HepG2 (cell line): Measurements from ENCODE around the gene CDCP2. TPM values are rescaled to one million over a fixed set of nuclear protein-coding genes. Genes with fewer than 3 reads are reported as not detected.

ENCODE experiments used
- GATA4 ChIP-seq: sonication (generic); IDR thresholded peaks from 2 replicates; pipeline ENCODE4 v1.6.1; 2016; ENCODE audit warnings: antibody characterized with exemption, low read depth, borderline replicate concordance
- MXD4 ChIP-seq: IDR thresholded peaks from 2 replicates; pipeline ENCODE4 v1.6.1; 2016; ENCODE audit warnings: mild to moderate bottlenecking, missing biosample characterization, missing genetic modification reagents
- NONO ChIP-seq, 2 experiments: fragments of 450-650 bp in 1 of 2; sonication (generic) in 1 of 2; formaldehyde crosslinking in 1 of 2; IDR thresholded peaks in 1 of 2; conservative IDR thresholded peaks in 1 of 2; 2 replicates each; pipeline versions ENCODE4 v1.6.1 to v1.8.0; 2017 to 2022; ENCODE audit warnings: mild to moderate bottlenecking in 1 of 2, missing genetic modification reagents in 1 of 2, moderate library complexity in 1 of 2
- SALL2 ChIP-seq: sonication (generic); formaldehyde crosslinking; IDR thresholded peaks from 2 replicates; pipeline ENCODE4 v1.8.1; 2023; ENCODE audit warnings: mild to moderate bottlenecking, missing genetic modification reagents, inconsistent platforms
- TP53 ChIP-seq: sonication (generic); formaldehyde crosslinking; conservative IDR thresholded peaks from 2 replicates; pipeline ENCODE4 v1.4.0; 2020; ENCODE audit warnings: missing genetic modification reagents
- ZBTB8A ChIP-seq: sonication (generic); formaldehyde crosslinking; IDR thresholded peaks from 2 replicates; pipeline ENCODE4 v1.4.0; 2020; ENCODE audit warnings: mild to moderate bottlenecking, low read depth, missing genetic modification reagents, borderline replicate concordance
- ZNF607 ChIP-seq: sonication (generic); formaldehyde crosslinking; IDR thresholded peaks from 2 replicates; pipeline ENCODE4 v1.5.1; 2020; ENCODE audit warnings: missing genetic modification reagents, mild to moderate bottlenecking, borderline replicate concordance
- ZNF629 ChIP-seq: sonication (generic); formaldehyde crosslinking; conservative IDR thresholded peaks from 2 replicates; pipeline ENCODE4 v1.5.0; 2020; ENCODE audit warnings: missing genetic modification reagents
- polyA plus RNA-seq, 8 experiments: library from polyadenylated mRNA; depleted of rRNA in 3 of 8; stranded (reverse) in 7 of 8; unstranded in 1 of 8; fragments of >200 nt; fragmentation: Illumina TruSeq in 4 of 8; extraction: Trizol in 4 of 8; gene quantifications; 2 replicates each; pipeline versions ENCODE4 v1.2.1 to v1.2.3, GENCODE V29; 2011 to 2016; ENCODE audit warnings: low read depth in 4 of 8, missing spikeins in 1 of 8, mixed read lengths in 1 of 8; ENCODE audit not compliant: insufficient read depth in 1 of 8
- total RNA-seq, 5 experiments: library from RNA; depleted of rRNA; stranded (reverse); fragments of >200 nt; fragmentation: Illumina TruSeq; extraction: Trizol; gene quantifications; 2 replicates each; pipeline ENCODE4 v1.2.3, GENCODE V29; 2016; ENCODE audit warnings: low read depth in 1 of 5
- TF ChIP-seq, protein P1 (sequence below): sonication (generic); formaldehyde crosslinking; IDR thresholded peaks from 2 replicates; pipeline ENCODE4 v1.4.0; 2020; ENCODE audit warnings: missing genetic modification reagents
- TF ChIP-seq, protein P2 (sequence below): sonication (generic); formaldehyde crosslinking; IDR thresholded peaks from 2 replicates; pipeline ENCODE4 v1.4.0; 2020; ENCODE audit warnings: missing genetic modification reagents
- TF ChIP-seq, protein P3 (sequence below): sonication (generic); formaldehyde crosslinking; IDR thresholded peaks from 2 replicates; pipeline ENCODE4 v1.4.0; 2020; ENCODE audit warnings: mild to moderate bottlenecking, missing genetic modification reagents
- TF ChIP-seq, protein P4 (sequence below): sonication (generic); formaldehyde crosslinking; IDR thresholded peaks from 2 replicates; pipeline ENCODE4 v1.4.0; 2020; ENCODE audit warnings: missing genetic modification reagents, borderline replicate concordance

CDCP2 gene
- total and polyA plus RNA-seq, 2 of the 13 experiments (the other 11 are each of a cell fraction or from before 2014, with no cell fraction given), result not detected

DNA sequence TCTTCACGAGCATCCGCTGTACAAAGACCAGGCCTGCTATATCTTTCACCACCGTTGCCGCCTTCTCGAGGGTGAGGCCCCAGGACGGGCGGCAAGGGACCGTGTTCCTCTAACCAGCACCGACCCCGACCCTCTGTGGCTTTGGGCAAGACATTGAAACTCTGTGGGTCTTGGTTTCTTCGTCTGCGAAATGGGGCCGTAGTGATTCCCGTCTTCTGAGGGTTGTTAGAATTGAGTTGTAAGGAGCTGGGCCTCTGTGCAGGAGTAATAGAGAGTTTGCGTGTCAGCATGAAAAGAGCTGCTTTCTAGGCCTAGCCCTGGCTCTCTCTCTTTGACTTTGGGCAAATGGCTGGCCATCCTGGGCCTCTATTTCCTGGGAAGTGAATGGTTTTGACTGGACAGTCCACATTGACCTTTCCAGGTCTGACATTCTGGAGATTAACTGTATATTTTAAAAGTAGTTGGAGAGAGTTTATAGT, 47.8 kb upstream of the CDCP2 start (continued):
- TF ChIP-seq, protein P1, sequence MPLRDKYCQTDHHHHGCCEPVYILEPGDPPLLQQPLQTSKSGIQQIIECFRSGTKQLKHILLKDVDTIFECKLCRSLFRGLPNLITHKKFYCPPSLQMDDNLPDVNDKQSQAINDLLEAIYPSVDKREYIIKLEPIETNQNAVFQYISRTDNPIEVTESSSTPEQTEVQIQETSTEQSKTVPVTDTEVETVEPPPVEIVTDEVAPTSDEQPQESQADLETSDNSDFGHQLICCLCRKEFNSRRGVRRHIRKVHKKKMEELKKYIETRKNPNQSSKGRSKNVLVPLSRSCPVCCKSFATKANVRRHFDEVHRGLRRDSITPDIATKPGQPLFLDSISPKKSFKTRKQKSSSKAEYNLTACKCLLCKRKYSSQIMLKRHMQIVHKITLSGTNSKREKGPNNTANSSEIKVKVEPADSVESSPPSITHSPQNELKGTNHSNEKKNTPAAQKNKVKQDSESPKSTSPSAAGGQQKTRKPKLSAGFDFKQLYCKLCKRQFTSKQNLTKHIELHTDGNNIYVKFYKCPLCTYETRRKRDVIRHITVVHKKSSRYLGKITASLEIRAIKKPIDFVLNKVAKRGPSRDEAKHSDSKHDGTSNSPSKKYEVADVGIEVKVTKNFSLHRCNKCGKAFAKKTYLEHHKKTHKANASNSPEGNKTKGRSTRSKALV, result no peak
- TF ChIP-seq ZNF607 (CRISPR knock-in tag), result no peak
- TF ChIP-seq MXD4 (CRISPR knock-in tag), result no peak
- TF ChIP-seq, protein P2, sequence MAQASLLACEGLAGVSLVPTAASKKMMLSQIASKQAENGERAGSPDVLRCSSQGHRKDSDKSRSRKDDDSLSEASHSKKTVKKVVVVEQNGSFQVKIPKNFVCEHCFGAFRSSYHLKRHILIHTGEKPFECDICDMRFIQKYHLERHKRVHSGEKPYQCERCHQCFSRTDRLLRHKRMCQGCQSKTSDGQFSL (CRISPR knock-in tag), result 0 out of 2 replicates have a peak, but pooled peaks have one; percentile 9
- TF ChIP-seq SALL2, result no peak
- TF ChIP-seq NONO (IDR thresholded peaks at IDR 0.05), result no peak
- 0 out of 2 replicates have a peak, but pooled peaks have one; percentile 10 for TF ChIP-seq NONO (CRISPR knock-in tag; conservative IDR thresholded peaks at IDR 0.05)
- TF ChIP-seq, protein P3, sequence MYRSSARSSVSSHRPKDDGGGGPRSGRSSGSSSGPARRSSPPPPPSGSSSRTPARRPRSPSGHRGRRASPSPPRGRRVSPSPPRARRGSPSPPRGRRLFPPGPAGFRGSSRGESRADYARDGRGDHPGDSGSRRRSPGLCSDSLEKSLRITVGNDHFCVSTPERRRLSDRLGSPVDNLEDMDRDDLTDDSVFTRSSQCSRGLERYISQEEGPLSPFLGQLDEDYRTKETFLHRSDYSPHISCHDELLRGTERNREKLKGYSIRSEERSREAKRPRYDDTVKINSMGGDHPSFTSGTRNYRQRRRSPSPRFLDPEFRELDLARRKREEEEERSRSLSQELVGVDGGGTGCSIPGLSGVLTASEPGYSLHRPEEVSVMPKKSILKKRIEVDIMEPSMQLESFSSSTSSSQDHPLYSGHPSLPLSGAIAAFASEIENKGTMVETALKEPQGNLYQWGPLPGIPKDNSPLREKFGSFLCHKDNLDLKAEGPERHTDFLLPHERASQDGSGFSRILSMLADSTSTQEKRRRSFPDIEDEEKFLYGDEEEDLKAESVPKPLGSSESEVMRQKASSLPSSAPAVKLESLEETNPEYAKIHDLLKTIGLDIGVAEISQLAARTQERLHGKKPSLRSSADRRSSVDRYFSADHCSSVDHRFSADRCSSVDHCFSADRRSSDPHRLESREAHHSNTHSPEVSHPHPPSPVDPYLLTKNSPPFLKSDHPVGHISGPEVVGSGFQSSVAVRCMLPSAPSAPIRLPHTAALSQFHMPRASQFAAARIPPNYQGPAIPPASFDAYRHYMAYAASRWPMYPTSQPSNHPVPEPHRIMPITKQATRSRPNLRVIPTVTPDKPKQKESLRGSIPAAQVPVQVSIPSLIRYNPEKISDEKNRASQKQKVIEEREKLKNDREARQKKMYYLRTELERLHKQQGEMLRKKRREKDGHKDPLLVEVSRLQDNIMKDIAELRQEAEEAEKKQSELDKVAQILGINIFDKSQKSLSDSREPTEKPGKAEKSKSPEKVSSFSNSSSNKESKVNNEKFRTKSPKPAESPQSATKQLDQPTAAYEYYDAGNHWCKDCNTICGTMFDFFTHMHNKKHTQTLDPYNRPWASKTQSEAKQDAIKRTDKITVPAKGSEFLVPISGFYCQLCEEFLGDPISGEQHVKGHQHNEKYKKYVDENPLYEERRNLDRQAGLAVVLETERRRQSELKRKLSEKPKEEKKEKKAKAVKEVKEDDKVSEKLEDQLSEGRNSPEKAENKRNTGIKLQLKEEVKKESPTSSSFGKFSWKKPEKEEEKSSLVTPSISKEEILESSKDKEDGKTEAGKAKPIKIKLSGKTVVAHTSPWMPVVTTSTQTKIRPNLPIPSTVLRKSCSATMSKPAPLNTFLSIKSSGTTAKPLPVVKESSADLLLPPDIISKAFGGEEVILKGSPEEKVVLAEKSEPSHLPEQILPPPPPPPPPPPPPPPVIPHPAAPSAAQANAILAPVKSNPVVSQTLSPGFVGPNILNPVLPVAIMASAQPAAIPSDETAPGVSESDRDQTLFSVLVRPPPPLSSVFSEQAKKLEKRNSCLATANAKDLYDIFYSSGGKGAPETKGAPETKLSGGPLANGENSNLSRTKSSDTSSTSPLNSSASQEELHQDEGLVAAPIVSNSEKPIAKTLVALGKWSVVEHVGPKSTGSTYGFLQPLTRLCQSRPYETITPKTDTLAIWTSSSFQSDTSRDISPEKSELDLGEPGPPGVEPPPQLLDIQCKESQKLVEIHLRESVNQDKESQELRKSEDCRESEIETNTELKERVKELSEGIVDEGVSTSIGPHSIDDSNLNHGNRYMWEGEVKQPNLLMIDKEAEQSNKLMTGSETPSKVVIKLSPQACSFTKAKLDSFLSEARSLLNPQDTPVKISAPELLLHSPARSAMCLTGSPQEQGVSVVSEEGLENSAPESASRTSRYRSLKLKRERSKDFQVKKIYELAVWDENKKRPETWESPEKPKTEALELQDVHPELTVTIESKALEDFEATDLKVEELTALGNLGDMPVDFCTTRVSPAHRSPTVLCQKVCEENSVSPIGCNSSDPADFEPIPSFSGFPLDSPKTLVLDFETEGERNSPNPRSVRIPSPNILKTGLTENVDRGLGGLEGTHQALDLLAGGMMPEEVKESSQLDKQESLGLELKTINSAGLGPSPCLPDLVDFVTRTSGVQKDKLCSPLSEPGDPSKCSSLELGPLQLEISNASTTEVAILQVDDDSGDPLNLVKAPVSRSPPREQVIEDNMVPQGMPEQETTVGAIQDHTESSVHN (CRISPR knock-in tag), result no peak
- TF ChIP-seq GATA4, result no peak
- no peak for TF ChIP-seq TP53 (CRISPR knock-in tag)
- TF ChIP-seq ZBTB8A (CRISPR knock-in tag), result no peak
- TF ChIP-seq, protein P4, sequence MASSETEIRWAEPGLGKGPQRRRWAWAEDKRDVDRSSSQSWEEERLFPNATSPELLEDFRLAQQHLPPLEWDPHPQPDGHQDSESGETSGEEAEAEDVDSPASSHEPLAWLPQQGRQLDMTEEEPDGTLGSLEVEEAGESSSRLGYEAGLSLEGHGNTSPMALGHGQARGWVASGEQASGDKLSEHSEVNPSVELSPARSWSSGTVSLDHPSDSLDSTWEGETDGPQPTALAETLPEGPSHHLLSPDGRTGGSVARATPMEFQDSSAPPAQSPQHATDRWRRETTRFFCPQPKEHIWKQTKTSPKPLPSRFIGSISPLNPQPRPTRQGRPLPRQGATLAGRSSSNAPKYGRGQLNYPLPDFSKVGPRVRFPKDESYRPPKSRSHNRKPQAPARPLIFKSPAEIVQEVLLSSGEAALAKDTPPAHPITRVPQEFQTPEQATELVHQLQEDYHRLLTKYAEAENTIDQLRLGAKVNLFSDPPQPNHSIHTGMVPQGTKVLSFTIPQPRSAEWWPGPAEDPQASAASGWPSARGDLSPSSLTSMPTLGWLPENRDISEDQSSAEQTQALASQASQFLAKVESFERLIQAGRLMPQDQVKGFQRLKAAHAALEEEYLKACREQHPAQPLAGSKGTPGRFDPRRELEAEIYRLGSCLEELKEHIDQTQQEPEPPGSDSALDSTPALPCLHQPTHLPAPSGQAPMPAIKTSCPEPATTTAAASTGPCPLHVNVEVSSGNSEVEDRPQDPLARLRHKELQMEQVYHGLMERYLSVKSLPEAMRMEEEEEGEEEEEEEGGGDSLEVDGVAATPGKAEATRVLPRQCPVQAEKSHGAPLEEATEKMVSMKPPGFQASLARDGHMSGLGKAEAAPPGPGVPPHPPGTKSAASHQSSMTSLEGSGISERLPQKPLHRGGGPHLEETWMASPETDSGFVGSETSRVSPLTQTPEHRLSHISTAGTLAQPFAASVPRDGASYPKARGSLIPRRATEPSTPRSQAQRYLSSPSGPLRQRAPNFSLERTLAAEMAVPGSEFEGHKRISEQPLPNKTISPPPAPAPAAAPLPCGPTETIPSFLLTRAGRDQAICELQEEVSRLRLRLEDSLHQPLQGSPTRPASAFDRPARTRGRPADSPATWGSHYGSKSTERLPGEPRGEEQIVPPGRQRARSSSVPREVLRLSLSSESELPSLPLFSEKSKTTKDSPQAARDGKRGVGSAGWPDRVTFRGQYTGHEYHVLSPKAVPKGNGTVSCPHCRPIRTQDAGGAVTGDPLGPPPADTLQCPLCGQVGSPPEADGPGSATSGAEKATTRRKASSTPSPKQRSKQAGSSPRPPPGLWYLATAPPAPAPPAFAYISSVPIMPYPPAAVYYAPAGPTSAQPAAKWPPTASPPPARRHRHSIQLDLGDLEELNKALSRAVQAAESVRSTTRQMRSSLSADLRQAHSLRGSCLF, result 0 out of 2 replicates have a peak, but pooled peaks have one; percentile 21
- peak; percentile 63; the same call in 1 of the 2 replicates for TF ChIP-seq ZNF629 (CRISPR knock-in tag)
